GM18502 (cell line): Measurements from ENCODE around the gene PLIN5.

Experiments used
- ATAC-seq: cut with Tn5 transposase; IDR thresholded peaks from one replicate; pipeline ENCODE4 v1.9.1; 2021; ENCODE audit warnings: mild to moderate bottlenecking; ENCODE audit not compliant: unreplicated experiment, poor library complexity

The PLIN5 gene

DNA sequence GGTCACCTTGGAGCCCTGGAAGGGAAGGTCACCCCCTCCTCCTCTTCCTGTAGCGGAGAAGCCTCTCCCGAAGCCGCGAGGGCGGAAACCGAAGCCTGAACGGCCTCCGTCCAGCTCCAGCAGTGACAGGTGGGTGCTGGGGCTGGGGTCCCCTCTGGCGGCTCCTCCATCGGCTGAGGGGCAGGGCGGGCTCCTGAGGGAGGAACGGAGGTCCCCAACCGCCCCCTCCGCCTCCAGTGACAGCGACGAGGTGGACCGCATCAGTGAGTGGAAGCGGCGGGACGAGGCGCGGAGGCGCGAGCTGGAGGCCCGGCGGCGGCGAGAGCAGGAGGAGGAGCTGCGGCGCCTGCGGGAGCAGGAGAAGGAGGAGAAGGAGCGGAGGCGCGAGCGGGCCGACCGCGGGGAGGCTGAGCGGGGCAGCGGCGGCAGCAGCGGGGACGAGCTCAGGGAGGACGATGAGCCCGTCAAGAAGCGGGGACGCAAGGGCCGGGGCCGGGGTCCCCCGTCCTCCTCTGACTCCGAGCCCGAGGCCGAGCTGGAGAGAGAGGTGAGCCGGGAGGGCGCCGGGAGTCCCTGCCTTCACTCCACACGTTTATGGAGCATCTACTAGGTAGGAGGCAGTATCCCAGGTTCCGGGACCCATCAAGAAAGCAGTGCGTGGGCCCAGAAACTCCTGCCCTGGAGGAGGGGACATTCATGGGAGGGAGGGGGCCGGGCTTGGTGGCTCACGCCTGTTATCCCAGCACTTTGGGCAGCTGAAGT lies 40.9 kb downstream of the PLIN5 start:
- no peak for ATAC-seq

DNA sequence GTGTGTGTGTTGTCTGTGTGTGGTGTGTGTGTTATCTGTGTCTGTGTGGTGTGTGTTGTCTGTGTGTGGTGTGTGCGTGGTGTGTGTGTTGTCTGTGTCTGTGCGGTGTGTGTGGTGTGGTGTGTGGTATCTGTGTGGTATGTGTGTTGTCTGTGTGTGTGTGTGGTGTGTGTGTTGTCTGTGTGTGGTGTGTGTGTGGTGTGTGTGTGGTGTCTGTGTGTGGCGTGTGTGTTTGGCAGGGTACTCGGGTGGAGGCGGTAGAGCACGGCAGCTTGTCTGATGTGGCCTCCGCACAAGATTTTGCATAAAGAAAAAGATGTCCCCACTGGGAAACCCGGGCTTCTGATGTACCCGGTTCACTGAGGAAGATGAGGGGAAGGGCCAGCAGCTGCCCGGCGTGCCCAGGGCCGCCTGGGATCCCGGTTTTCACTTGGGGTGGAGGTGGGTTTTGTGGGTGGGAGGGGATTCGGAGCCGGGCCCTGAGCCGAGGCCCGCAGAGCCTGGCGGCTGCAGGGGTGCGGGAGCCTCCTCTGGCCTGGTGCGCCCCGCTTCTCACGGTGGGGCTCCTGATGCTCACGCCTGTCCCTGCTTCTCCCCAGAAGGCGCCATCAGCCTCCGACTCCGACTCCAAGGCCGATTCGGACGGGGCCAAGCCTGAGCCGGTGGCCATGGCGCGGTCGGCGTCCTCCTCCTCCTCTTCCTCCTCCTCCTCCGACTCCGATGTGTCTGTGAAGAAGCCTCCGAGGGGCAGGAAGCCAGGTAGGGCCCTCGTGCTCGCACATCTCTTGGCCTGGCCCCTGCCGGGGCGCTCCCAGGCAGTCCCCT lies 41.7 kb downstream of the PLIN5 start:
- no peak for ATAC-seq

DNA sequence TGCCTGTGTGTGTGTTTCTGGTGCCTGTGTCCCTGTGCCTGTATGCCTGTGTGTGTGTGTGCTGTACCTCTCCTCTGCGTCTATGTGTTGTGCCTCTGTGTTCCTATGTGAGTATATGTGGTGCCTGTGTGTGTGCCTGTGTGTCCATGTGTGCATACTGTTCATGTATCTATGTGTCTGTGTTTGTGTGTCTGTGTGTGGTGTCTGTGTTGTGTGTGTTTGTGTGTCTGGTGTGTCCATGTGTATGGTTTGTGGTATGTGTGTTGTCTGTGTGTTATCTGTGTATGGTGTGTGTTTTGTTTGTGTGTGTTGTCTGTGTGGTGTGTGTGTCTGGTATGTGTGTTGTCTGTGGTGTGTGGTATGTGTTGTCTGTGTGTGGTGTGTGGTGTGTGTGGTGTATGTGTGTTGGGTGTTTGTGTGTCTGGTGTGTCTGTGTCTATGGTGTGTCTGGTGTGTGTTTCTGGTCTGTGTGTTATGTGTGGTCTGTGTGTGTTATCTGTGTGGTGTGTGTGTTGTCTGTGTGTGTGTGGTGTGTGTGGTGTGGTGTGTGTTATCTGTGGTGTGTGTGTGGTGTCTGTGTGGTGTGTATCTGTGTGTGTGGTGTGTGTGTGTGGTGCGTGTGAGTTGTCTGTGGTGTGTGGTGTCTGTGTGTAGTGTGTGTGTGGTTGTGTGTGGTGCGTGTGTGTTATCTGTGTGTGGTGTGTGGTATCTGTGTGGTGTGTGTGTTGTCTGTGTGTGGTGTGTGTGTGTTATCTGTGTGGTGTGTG lies 42.5 kb downstream of the PLIN5 start:
- ATAC-seq: no peak

DNA sequence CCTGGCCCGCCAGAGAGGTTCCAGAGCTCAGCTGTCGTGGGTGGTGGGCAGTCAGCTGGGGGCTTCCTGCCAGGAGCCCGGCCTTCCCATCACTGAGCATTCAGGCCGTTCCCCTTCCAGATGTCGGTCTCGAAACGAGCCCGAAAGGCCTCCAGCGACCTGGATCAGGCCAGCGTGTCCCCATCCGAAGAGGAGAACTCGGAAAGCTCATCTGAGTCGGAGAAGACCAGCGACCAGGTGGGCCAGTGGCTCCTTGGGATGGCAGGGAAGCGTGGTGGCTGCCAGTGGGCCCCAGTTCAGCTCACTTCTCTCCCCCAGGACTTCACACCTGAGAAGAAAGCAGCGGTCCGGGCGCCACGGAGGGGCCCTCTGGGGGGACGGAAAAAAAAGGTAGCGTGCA lies 43.6 kb downstream of the PLIN5 start:
- no peak for ATAC-seq

- ATAC-seq: no peak
Measured at GRCh38 chr19:4488496-4488895, 46.5 kb downstream of the PLIN5 start.

DNA sequence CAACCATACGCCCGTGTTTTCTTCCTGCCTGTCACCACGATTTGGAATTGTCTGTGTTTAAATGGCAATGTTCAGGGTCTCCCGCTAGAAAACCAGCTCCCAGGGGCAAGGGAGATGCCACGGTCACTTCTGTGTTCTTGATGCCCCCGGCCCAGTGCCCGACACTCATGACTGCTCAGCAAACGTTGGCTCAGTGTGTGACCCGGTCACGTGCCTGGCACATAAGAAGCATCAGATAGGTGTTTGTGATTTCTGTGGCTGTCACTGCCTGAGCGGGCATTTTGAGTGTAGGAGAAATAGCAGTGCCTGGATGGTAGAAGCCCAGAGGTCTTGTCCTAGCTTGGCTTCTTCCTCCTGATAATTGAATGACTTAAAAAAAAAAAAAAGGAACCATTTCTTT lies 47.5 kb downstream of the PLIN5 start:
- ATAC-seq: no peak

GRCh38 chr19:4483385-4483784 lies 51.6 kb downstream of the PLIN5 start:
- ATAC-seq: no peak

DNA sequence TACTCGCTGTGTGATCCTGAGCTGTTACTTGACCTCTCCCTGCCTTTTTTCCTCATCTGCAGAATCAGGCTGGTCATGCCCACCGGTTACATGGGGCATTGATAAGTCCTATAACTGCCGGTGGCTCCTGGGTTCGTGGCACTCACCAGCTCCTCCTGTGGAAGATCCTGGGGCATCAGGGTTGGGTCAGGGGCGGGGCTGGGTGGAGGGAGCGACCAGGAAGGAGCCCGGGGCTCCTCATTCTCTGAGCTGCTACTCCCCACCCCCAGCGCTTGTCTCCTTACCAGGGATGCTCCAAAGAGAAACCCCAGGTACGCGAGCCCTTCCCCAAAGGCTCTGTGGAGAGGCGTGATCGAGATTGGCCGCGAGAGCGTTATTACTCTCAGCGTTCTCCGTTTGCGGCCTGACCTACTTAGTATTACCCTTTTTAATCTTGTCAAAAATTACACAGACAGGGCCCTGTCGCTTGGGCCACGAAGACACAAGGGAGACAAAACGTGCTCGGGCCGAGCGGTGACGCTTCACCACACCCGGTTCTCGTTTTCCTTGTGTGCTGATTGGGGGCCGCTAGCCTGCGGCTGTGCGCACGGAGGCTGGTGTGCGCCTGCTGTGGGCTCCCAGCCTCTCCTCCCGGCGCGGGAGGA lies 52.2 kb downstream of the PLIN5 start:
- no peak for ATAC-seq

GRCh38 chr19:4477034-4477801 lies 57.8 kb downstream of the PLIN5 start:
- ATAC-seq: no peak

- no peak for ATAC-seq
Measured at GRCh38 chr19:4474514-4475022, 60.5 kb downstream of the PLIN5 start.

GRCh38 chr19:4473763-4474513 lies 61.1 kb downstream of the PLIN5 start:
- ATAC-seq: no peak

GRCh38 chr19:4473011-4473762 lies 61.8 kb downstream of the PLIN5 start:
- ATAC-seq: no peak
